Subcutaneous abdominal adipose tissue (tissue), 5 donors: ENCODE measurements around the gene FRMPD4.

Source experiments
- H3K27ac ChIP-seq: one replicate; pipeline ENCODE4 v1.7.0; 2013; ENCODE audit warnings: low read depth, mild to moderate bottlenecking, inconsistent platforms, low read length, moderate library complexity
- H3K27me3 ChIP-seq, 5 donors: one replicate each; pipeline ENCODE4 v1.7.0; 2013; ENCODE audit warnings: low read length in 5 of 5, inconsistent platforms in 1 of 5; ENCODE audit not compliant: control insufficient read depth in 5 of 5, insufficient read depth in 4 of 5
- H3K36me3 ChIP-seq, 5 donors: one replicate each; pipeline ENCODE4 v1.7.0; 2013; ENCODE audit warnings: low read length in 5 of 5; ENCODE audit not compliant: control insufficient read depth in 5 of 5, insufficient read depth in 5 of 5
- H3K4me1 ChIP-seq, 5 donors: one replicate each; pipeline ENCODE4 v1.7.0; 2013; ENCODE audit warnings: low read length in 5 of 5, mild to moderate bottlenecking in 3 of 5, moderate library complexity in 1 of 5; ENCODE audit not compliant: control insufficient read depth in 5 of 5, insufficient read depth in 5 of 5
- H3K4me3 ChIP-seq, 5 donors: one replicate each; pipeline ENCODE4 v1.7.0; 2013; ENCODE audit warnings: low read length in 5 of 5, low read depth in 1 of 5
- H3K9ac ChIP-seq, 5 donors: one replicate each; pipeline ENCODE4 v1.7.0; 2013; ENCODE audit warnings: low read length in 5 of 5, mild to moderate bottlenecking in 4 of 5, moderate library complexity in 3 of 5
- H3K9me3 ChIP-seq, 5 donors: one replicate each; pipeline ENCODE4 v1.7.0; 2013; ENCODE audit warnings: low read length in 5 of 5; ENCODE audit not compliant: control insufficient read depth in 5 of 5
- donor health status: healthy.
- donor health status: healthy.
- donor health status: healthy.
- donor health status: healthy.
- donor health status: healthy.

FRMPD4 gene

DNA sequence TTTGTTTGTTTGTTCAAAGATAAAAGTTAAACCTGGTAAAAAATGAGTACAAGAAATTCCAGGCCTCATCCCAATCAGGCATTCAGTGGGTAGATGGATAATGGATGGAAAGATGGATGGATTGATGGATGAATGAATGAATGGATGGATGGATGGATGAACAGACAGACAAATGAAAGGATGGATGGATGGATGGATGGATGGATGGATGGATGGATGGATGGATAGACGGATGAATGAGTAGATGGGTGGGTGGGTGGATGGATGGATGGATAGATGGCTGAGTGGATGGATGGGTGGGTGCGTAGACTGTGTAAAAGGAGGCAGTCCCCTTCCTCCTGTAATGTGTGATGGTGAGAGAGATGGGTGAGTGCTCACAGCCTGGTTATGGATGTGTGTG lies 206.7 kb downstream of the FRMPD4 start:
- Histone ChIP-seq H3K27me3 (peaks cover 0 to 2% (median 0%) of the 10 kb centered on the region in 5 donors), H3K9ac (no peak overlapping the region), H3K9me3 (no peaks in the 10 kb centered on the region), H3K4me1 (no peaks in the 10 kb centered on the region), H3K4me3 (no peak overlapping the region), H3K27ac (no peak overlapping the region), H3K36me3 (no peaks in the 10 kb centered on the region)

DNA sequence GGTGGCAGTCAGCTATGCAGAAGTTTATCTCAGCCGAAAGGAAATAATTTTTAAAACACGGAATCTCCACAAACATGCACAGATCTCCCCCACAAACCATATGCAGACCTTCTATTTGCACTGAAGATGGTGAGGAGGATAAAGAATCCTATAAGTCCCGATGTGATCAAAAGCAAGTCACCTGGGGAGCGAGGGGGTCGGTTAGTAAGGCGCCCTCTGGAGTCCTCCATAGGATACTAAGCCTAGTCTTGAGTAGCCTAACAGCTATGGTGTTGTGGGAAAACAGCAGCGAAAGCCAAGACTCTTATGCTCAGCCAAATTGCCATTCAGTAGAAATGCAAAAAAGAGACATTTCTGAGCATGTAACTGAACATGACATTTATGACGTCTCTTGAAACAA lies 210.9 kb downstream of the FRMPD4 start:
- Histone ChIP-seq H3K27me3 (peaks cover 0 to 7% (median 0%) of the 10 kb centered on the region in 5 donors), H3K4me3 (no peak overlapping the region), H3K36me3 (no peaks in the 10 kb centered on the region), H3K27ac (no peak overlapping the region), H3K9ac (no peak overlapping the region), H3K4me1 (no peaks in the 10 kb centered on the region), H3K9me3 (no peaks in the 10 kb centered on the region)

DNA sequence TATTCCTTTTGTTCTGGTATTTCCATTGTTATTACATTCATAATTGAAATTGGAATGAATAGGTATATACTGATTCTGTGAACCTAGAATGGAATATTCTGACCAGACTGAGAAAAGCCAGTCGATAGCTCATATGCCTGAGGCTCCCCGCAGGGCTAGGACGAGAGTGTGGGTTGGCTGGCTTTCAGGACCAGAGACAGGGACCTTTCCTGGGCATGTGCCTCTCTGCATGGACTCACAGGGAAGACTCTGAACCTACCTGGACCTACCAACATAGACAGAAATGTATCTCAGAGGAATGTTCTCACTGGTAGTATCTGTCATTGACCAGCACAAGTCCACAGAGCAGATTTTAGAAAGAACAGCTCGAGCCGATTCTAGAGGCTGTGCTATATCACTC lies 214.6 kb downstream of the FRMPD4 start:
- Histone ChIP-seq H3K27me3 (peaks cover 0 to 8% (median 0%) of the 10 kb centered on the region in 5 donors), H3K4me3 (no peak overlapping the region)

DNA sequence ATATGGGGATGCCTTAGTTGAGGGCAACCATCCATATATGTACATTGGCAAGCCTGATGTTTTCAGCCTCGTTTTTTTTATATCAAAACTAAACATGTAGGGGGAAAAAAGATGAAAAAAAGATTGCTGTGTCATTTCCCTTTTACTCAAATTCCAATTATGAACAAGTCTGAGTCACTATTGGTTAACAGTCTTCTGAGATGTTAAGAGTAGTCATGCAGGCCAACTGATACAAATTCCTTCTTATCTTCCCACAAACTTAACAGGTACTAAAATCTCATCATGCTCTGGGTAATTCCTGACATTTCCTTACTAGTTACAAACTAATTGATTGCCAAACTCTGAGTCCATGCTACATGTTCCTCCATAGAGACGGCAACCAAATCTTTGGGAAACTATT lies 222.1 kb downstream of the FRMPD4 start:
- no peaks in the 10 kb centered on the region for H3K4me1 ChIP-seq
- H3K27ac ChIP-seq, result no peak overlapping the region
- H3K9ac ChIP-seq, result no peak overlapping the region
- no peaks in the 10 kb centered on the region for H3K9me3 ChIP-seq
- peaks cover 0 to 6% (median under 1%) of the 10 kb centered on the region in 5 donors for H3K27me3 ChIP-seq
- no peaks in the 10 kb centered on the region for H3K36me3 ChIP-seq
- H3K4me3 ChIP-seq, result no peak overlapping the region

More for the DNA sequence above, 214.6 kb downstream of the FRMPD4 start:
- H3K9me3 ChIP-seq, result no peaks in the 10 kb centered on the region
- H3K27ac ChIP-seq, result no peak overlapping the region
- H3K4me1 ChIP-seq, result no peaks in the 10 kb centered on the region
- no peak overlapping the region for H3K9ac ChIP-seq
- no peaks in the 10 kb centered on the region for H3K36me3 ChIP-seq

DNA sequence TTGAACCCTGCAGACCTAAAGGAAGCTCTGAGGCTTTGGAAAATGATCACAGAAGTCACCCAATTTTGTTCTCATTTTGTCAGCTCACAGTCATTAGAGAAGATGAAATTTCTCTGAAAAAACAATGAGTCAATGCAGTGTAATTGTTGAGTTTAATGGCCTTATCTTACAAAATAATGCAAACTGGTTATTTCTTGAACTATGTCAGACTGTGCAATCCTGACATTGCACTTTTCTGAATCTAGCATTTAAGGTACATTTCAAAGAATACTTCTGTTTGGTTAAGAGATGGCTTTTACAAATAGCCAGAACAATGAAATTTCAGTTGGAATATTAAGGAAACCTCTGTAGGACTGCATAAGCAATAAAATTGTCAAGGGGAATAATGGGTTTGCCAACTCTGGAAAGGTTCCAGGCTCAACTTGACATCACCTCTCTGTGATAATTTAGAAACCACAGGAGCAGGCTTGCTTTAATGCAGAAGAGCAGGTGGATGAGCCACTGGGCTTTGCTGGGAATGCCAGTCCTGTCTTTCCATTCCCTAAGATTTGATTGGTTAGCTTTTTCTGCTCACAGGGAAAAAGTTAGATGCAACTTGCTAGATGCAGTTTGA lies 222.8 kb downstream of the FRMPD4 start:
- Histone ChIP-seq H3K4me3 (no peak overlapping the region), H3K4me1 (no peaks in the 10 kb centered on the region), H3K27me3 (peaks cover 0 to 6% (median 2%) of the 10 kb centered on the region in 5 donors), H3K36me3 (no peaks in the 10 kb centered on the region), H3K9ac (no peak overlapping the region), H3K27ac (no peak overlapping the region), H3K9me3 (no peaks in the 10 kb centered on the region)

DNA sequence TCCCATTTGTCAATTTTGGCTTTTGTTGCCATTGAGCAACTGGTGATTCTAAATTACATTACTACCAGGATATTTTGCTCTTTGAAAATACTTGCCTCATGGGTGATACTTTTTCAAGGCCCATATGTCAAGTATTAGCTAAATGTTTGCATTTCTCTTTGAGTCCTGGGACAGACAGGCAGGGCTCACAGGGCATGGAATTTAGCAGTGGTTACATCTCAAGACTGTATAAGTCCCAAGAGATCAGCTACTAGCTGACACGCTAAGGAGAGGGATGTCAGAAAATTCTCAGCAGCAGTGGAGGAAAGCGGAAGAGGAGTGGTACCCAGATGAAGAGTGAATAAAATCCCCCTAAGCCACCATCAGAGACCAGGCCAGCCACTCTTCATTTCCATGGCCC lies 224.9 kb downstream of the FRMPD4 start:
- H3K4me1 ChIP-seq, result no peaks in the 10 kb centered on the region
- peaks cover 3 to 15% (median 8%) of the 10 kb centered on the region in 5 donors for H3K27me3 ChIP-seq
- no peaks in the 10 kb centered on the region for H3K9me3 ChIP-seq
- no peak overlapping the region for H3K4me3 ChIP-seq
- H3K27ac ChIP-seq, result no peak overlapping the region
- H3K9ac ChIP-seq, result no peak overlapping the region
- no peaks in the 10 kb centered on the region for H3K36me3 ChIP-seq

DNA sequence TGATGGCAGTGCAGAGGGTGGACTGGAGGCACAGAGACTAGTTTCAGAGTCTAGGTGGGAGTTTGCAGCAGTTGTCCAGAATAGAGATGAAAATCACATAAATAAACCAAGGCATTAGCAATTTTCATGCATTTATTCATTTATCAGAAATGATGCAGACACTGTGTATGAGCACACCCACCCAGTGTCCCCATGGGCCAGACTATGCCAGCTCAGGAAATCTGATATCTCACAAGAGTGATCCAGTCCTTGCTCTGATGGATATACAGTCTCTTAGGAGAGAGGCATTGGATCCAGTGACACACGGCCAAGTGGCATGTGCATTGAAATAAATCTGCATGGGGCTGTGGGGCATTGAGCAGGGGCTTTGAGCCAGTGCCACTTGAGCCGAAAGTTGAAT lies 228.2 kb downstream of the FRMPD4 start:
- Histone ChIP-seq H3K4me3 (no peak overlapping the region), H3K9ac (no peak overlapping the region), H3K9me3 (no peaks in the 10 kb centered on the region), H3K27ac (no peak overlapping the region), H3K36me3 (no peaks in the 10 kb centered on the region), H3K4me1 (peaks cover 0 to 4% (median 0%) of the 10 kb centered on the region in 5 donors), H3K27me3 (peaks cover 3 to 15% (median 9%) of the 10 kb centered on the region in 5 donors)

DNA sequence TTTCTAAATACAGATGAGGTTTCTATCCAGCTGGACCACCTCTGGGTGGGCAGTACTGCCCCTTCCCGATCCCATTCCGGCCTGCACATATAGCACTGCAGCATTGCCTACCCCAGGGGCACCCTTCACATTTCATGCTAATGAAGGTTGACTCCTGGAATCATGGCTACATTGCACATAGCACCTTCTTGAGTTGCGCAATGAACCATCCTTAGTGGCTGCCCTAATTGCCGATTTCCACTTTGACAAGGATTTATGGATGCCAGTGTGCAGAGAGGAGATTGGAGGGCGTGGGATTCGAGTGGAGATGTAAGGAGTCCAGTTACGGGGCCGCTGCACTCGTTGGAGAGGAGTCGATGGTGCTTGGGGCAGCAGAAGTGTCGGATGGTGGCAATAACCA lies 229.0 kb downstream of the FRMPD4 start:
- Histone ChIP-seq H3K9ac (no peak overlapping the region), H3K27me3 (peaks cover 3 to 15% (median 9%) of the 10 kb centered on the region in 5 donors), H3K27ac (no peak overlapping the region), H3K9me3 (no peaks in the 10 kb centered on the region), H3K4me3 (no peak overlapping the region), H3K4me1 (peaks cover 0 to 4% (median 0%) of the 10 kb centered on the region in 5 donors), H3K36me3 (no peaks in the 10 kb centered on the region)

DNA sequence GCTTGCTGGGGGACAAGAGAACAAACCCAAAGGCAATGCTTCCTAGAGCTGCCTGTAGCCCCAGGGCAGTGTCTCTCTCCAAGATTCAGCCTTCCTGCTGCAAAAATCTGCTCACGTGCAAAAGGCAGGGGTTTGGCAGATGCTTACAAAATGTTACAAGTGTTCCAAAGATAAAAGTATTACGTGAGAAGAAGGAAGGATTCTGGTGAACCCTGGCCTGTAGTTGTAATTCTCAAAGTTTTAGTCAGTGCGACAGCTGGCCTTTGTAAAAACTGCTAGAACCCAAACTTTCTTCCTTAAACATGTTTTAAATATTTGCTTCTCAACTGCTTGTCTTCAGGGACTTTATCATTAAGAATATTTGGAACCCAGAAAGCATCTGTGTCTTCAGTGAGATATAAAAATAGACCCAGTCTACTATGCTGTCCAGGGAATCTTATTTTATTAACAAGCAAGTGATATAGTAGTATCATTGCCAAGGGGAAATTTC lies 232.3 kb downstream of the FRMPD4 start:
- Histone ChIP-seq H3K4me1 (peaks cover 0 to 4% (median 0%) of the 10 kb centered on the region in 5 donors), H3K36me3 (no peaks in the 10 kb centered on the region), H3K9me3 (no peaks in the 10 kb centered on the region), H3K27me3 (peaks cover 3 to 20% (median 9%) of the 10 kb centered on the region in 5 donors), H3K9ac (no peak overlapping the region), H3K4me3 (no peak overlapping the region), H3K27ac (no peak overlapping the region)

DNA sequence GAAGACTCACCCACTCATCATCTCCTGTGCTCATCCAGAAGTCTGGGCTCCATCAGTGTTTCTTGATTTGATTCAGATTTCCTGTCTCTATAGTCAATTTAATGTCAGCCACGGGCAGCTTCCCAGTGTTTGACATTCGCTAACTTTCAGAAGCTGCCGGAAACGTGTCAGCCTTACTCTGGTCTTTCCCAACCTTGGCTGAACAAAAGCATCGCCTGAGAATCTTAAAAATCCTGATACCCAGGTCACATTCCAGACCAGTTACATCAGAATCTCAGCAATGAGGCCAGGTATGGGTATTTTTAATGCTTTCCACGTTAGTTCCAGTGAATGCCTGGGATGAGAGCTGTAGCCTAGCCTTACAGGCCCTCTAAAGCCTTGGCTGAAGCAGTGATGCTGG lies 233.8 kb downstream of the FRMPD4 start:
- Histone ChIP-seq H3K27ac (no peak overlapping the region), H3K9me3 (no peaks in the 10 kb centered on the region), H3K4me3 (no peak overlapping the region), H3K4me1 (peaks cover 0 to 4% (median 0%) of the 10 kb centered on the region in 5 donors), H3K9ac (no peak overlapping the region), H3K36me3 (no peaks in the 10 kb centered on the region), H3K27me3 (peaks cover 0 to 17% (median 12%) of the 10 kb centered on the region in 5 donors)
